Neural progenitor cell (in vitro differentiated cells): ENCODE data around the gene PRRT2. TPM values are rescaled to one million over a fixed set of nuclear protein-coding genes. Genes with fewer than 3 reads are reported as not detected.

Source experiments
- DNase-seq: peaks from one replicate; pipeline ENCODE4 v3.0.0-alpha.2; 2016; ENCODE audit warnings: low spot score
- H2AFZ ChIP-seq: fragments of 200-600 bp; sonication (generic); replicated peaks from 2 replicates; pipeline ENCODE4 v1.6.1; 2016; ENCODE audit warnings: antibody characterized with exemption
- H3F3A ChIP-seq: fragments of 200-600 bp; sonication (generic); 2 replicates; pipeline ENCODE4 v1.6.1; 2016; ENCODE audit warnings: antibody characterized with exemption, low read depth
- H3K27ac ChIP-seq: fragments of 200-600 bp; sonication (generic); 2 replicates; pipeline ENCODE4 v1.5.1; 2016; ENCODE audit warnings: mild to moderate bottlenecking
- H3K27me3 ChIP-seq: fragments of 200-600 bp; sonication (generic); 2 replicates; pipeline ENCODE4 v1.6.1; 2016; ENCODE audit warnings: mild to moderate bottlenecking, moderate library complexity
- H3K36me3 ChIP-seq: fragments of 200-600 bp; sonication (generic); 2 replicates; pipeline ENCODE4 v1.5.1; 2016
- H3K4me1 ChIP-seq: fragments of 200-600 bp; sonication (generic); 2 replicates; pipeline ENCODE4 v1.6.1; 2016; ENCODE audit warnings: mixed run types
- H3K4me2 ChIP-seq: fragments of 200-600 bp; sonication (generic); 2 replicates; pipeline ENCODE4 v1.6.1; 2016
- H3K4me3 ChIP-seq: fragments of 200-600 bp; sonication (generic); 2 replicates; pipeline ENCODE4 v1.5.1; 2016
- H3K79me2 ChIP-seq: fragments of 200-600 bp; sonication (generic); 2 replicates; pipeline ENCODE4 v1.6.1; 2016; ENCODE audit warnings: low read depth
- H3K9ac ChIP-seq: fragments of 200-600 bp; sonication (generic); 2 replicates; pipeline ENCODE4 v1.6.1; 2016
- H3K9me3 ChIP-seq: fragments of 200-600 bp; sonication (generic); 2 replicates; pipeline ENCODE4 v1.5.1; 2016; ENCODE audit warnings: low read depth
- H4K20me1 ChIP-seq: fragments of 200-600 bp; sonication (generic); 2 replicates; pipeline ENCODE4 v1.6.1; 2016; ENCODE audit warnings: low read depth
- H3K27ac Mint-ChIP-seq: 3 replicates; pipeline ENCODE4 v1.8.0; 2021; ENCODE audit warnings: mixed read lengths
- H3K27me3 Mint-ChIP-seq: 2 replicates; pipeline ENCODE4 v1.8.0; 2022; ENCODE audit warnings: low read depth, mild to moderate bottlenecking, inconsistent platforms, moderate library complexity, mixed read lengths; ENCODE audit not compliant: insufficient read depth
- H3K36me3 Mint-ChIP-seq: 3 replicates; pipeline ENCODE4 v1.8.0; 2021; ENCODE audit warnings: mixed read lengths
- H3K4me1 Mint-ChIP-seq: 3 replicates; pipeline ENCODE4 v1.8.0; 2021; ENCODE audit warnings: mixed read lengths
- H3K4me3 Mint-ChIP-seq: 3 replicates; pipeline ENCODE4 v1.8.0; 2021; ENCODE audit warnings: mild to moderate bottlenecking, moderate library complexity, mixed read lengths
- H3K9me3 Mint-ChIP-seq: 3 replicates; pipeline ENCODE4 v1.8.0; 2020; ENCODE audit warnings: mixed read lengths
- EZH2 ChIP-seq: fragments of 200-600 bp; sonication (generic); IDR thresholded peaks from 2 replicates; pipeline ENCODE4 v1.6.1; 2017; ENCODE audit warnings: antibody characterized with exemption, mild to moderate bottlenecking, moderate library complexity
- EZH2phosphoT487 ChIP-seq: fragments of 200-600 bp; sonication (generic); IDR thresholded peaks from 2 replicates; pipeline ENCODE4 v1.6.1; 2017; ENCODE audit warnings: antibody characterized with exemption
- total RNA-seq: library from RNA; depleted of rRNA; stranded (reverse); fragments of >200 nt; gene quantifications from 2 replicates; pipeline ENCODE4 v1.2.3, GENCODE V29; 2015; ENCODE audit warnings: low replicate concordance
- TF ChIP-seq, protein P1 (sequence below): fragments of 200-600 bp; sonication (generic); IDR thresholded peaks from 2 replicates; pipeline ENCODE4 v1.5.1; 2017; ENCODE audit warnings: antibody characterized with exemption, mild to moderate bottlenecking

Gene PRRT2
- total RNA-seq, 1 donor from 2014 or later: 23.5 TPM

DNA sequence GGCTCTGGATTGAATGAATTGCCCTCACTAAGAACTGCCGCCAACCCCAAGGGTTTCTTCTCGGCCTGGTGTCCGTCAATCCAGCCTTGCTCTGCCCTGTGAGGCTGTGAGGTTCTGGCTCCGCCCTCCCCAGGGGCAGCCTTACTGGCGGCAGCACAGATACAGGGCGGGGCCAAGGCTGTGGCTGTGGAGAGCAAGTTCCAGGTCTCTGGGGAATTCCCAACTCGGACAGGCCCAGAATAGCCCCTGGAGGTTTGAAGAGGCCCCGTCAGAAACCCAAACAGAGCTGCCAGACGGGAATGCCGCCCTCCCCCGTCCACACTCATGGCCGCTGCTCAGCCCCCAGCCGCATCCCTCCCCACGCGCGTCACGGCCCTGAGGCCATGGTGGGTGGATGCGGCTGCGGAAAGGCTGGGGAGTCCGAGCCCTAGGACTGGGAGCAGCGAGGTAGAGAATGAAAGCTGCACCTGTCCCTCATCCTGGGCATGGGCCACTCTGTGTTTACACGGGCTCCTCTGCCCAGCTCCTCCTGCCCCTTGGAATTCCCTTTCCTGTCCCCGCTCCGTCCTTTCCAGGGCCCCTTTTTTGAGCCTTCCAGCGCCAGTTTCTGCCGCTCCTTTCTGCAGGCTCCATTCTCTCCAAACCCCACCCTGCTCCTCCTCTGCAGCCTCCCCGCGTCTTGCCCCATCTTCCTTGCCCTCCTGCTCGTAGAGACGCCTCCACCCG is 660 bp upstream of the PRRT2 start:
- Mint-ChIP-seq H3K36me3 (peaks cover 7% of the 10 kb centered on the region), H3K27me3 (peaks cover 15% of the 10 kb centered on the region), H3K4me1 (peaks cover 64% of the 10 kb centered on the region), H3K4me3 (peak overlapping the region; percentile 98), H3K9me3 (no peaks in the 10 kb centered on the region), H3K27ac (peak overlapping the region; percentile 85)
- H3K4me3 ChIP-seq: peak overlapping the region; percentile 83
- peak overlapping the region; percentile 93 for H3K27ac ChIP-seq
- TF ChIP-seq EZH2phosphoT487 (no peak), EZH2 (no peak)
- TF ChIP-seq, protein P1, sequence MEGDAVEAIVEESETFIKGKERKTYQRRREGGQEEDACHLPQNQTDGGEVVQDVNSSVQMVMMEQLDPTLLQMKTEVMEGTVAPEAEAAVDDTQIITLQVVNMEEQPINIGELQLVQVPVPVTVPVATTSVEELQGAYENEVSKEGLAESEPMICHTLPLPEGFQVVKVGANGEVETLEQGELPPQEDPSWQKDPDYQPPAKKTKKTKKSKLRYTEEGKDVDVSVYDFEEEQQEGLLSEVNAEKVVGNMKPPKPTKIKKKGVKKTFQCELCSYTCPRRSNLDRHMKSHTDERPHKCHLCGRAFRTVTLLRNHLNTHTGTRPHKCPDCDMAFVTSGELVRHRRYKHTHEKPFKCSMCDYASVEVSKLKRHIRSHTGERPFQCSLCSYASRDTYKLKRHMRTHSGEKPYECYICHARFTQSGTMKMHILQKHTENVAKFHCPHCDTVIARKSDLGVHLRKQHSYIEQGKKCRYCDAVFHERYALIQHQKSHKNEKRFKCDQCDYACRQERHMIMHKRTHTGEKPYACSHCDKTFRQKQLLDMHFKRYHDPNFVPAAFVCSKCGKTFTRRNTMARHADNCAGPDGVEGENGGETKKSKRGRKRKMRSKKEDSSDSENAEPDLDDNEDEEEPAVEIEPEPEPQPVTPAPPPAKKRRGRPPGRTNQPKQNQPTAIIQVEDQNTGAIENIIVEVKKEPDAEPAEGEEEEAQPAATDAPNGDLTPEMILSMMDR: no peak
- H3K4me1 ChIP-seq: peaks cover 52% of the 10 kb centered on the region
- no peak overlapping the region for H3K9ac ChIP-seq
- no peaks in the 10 kb centered on the region for H3K36me3 ChIP-seq
- H3K9me3 ChIP-seq: no peaks in the 10 kb centered on the region
- H3F3A ChIP-seq: peaks cover 85% of the 10 kb centered on the region
- peak; percentile 98 for DNase-seq
- peak overlapping the region; percentile 88 for H3K4me2 ChIP-seq
- no peak overlapping the region for H2AFZ ChIP-seq
- peaks cover 45% of the 10 kb centered on the region for H4K20me1 ChIP-seq
- H3K79me2 ChIP-seq: peaks cover 72% of the 10 kb centered on the region
- H3K27me3 ChIP-seq: no peaks in the 10 kb centered on the region

DNA sequence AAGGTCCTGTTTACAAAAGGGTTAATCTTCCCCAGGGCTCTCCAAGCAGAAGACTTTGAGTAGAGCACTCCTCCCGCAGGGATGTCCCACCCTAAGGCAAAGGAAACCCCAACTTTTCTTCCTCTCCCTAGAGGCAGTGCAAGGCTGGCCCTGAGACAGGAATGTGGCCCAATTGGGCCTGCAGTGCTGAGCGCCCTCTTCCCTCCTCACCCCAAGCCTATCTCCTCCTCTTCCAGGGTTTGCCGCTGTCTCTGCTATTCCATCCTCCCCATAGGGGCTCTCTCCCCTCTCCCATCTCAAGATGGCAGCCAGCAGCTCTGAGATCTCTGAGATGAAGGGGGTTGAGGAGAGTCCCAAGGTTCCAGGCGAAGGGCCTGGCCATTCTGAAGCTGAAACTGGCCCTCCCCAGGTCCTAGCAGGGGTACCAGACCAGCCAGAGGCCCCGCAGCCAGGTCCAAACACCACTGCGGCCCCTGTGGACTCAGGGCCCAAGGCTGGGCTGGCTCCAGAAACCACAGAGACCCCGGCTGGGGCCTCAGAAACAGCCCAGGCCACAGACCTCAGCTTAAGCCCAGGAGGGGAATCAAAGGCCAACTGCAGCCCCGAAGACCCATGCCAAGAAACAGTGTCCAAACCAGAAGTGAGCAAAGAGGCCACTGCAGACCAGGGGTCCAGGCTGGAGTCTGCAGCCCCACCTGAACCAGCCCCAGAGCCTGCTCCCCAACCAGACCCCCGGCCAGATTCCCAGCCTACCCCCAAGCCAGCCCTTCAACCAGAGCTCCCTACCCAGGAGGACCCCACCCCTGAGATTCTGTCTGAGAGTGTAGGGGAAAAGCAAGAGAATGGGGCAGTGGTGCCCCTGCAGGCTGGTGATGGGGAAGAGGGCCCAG is 1.0 kb downstream of the PRRT2 start:
- Mint-ChIP-seq H3K9me3 (no peaks in the 10 kb centered on the region), H3K36me3 (peaks cover 8% of the 10 kb centered on the region), H3K4me3 (peak overlapping the region; percentile 98), H3K27me3 (peaks cover 16% of the 10 kb centered on the region), H3K4me1 (peaks cover 70% of the 10 kb centered on the region), H3K27ac (peak overlapping the region; percentile 37)
- Histone ChIP-seq H3K27me3 (no peaks in the 10 kb centered on the region), H3K36me3 (no peaks in the 10 kb centered on the region), H2AFZ (no peak overlapping the region), H3F3A (peaks cover 78% of the 10 kb centered on the region), H3K79me2 (peaks cover 78% of the 10 kb centered on the region), H3K9ac (peak overlapping the region; percentile 54), H4K20me1 (peaks cover 52% of the 10 kb centered on the region), H3K9me3 (no peaks in the 10 kb centered on the region), H3K4me1 (peaks cover 58% of the 10 kb centered on the region), H3K27ac (peak overlapping the region; percentile 56), H3K4me2 (peak overlapping the region; percentile 88), H3K4me3 (peak overlapping the region; percentile 83)
- TF ChIP-seq, protein P1: no peak
- TF ChIP-seq EZH2phosphoT487: no peak
- no peak for TF ChIP-seq EZH2
- peak; percentile 23 for DNase-seq

DNA sequence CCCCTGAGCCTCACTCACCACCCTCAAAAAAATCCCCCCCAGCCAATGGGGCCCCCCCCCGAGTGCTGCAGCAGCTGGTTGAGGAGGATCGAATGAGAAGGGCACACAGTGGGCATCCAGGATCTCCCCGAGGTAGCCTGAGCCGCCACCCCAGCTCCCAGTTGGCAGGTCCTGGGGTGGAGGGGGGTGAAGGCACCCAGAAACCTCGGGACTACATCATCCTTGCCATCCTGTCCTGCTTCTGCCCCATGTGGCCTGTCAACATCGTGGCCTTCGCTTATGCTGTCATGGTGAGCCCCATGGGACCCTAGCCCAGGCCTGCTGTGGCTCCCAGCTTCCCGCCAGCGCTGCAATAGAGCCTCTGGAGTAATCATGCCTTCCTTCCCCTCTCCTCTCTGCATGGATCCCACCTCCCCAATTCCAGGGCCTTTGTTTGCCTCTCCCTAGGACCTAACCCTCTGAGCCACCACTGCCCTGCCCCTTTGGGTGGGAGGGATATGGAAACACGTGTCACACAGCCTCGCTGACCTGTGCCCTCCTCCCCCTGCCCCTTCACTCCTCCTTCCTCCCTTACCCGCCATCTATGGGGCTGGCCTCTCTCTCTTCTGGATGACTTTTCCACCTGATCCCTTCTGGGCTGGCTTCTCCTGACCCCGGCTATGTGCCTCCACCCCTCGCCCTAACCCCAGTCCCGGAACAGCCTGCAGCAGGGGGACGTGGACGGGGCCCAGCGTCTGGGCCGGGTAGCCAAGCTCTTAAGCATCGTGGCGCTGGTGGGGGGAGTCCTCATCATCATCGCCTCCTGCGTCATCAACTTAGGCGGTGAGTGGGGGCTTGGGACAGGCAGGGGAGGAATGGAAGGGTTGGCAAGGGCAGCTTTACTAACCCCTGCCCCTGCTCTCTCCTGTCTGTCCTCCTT is 1.9 kb downstream of the PRRT2 start:
- H3K36me3 ChIP-seq: no peaks in the 10 kb centered on the region
- Mint-ChIP-seq H3K36me3 (peaks cover 12% of the 10 kb centered on the region), H3K27ac (peak overlapping the region; percentile 34), H3K27me3 (peaks cover 15% of the 10 kb centered on the region), H3K4me3 (peak overlapping the region; percentile 98), H3K9me3 (no peaks in the 10 kb centered on the region), H3K4me1 (peaks cover 66% of the 10 kb centered on the region)
- peaks cover 78% of the 10 kb centered on the region for H3F3A ChIP-seq
- H3K4me3 ChIP-seq: peak overlapping the region; percentile 83
- peak; percentile 52 for DNase-seq
- H3K27me3 ChIP-seq: no peaks in the 10 kb centered on the region
- H3K4me2 ChIP-seq: peak overlapping the region; percentile 88
- H3K4me1 ChIP-seq: peaks cover 50% of the 10 kb centered on the region
- peak overlapping the region; percentile 49 for H3K27ac ChIP-seq
- peaks cover 47% of the 10 kb centered on the region for H4K20me1 ChIP-seq
- H3K9me3 ChIP-seq: no peaks in the 10 kb centered on the region
- H2AFZ ChIP-seq: no peak overlapping the region
- peaks cover 78% of the 10 kb centered on the region for H3K79me2 ChIP-seq
- TF ChIP-seq EZH2phosphoT487 (no peak), EZH2 (no peak)
- TF ChIP-seq, protein P1: no peak
- H3K9ac ChIP-seq: no peak overlapping the region
